NCI-H2107 treated with DMSO at 0.1 percent for 48 hours (cell line): ENCODE data around the gene PTGDS.

Experiments
- DNase-seq: peaks from one replicate; lab custom pipeline; 2025; ENCODE audit not compliant: unreplicated experiment; lab: John Stamatoyannopoulos, UW

Gene PTGDS

DNA sequence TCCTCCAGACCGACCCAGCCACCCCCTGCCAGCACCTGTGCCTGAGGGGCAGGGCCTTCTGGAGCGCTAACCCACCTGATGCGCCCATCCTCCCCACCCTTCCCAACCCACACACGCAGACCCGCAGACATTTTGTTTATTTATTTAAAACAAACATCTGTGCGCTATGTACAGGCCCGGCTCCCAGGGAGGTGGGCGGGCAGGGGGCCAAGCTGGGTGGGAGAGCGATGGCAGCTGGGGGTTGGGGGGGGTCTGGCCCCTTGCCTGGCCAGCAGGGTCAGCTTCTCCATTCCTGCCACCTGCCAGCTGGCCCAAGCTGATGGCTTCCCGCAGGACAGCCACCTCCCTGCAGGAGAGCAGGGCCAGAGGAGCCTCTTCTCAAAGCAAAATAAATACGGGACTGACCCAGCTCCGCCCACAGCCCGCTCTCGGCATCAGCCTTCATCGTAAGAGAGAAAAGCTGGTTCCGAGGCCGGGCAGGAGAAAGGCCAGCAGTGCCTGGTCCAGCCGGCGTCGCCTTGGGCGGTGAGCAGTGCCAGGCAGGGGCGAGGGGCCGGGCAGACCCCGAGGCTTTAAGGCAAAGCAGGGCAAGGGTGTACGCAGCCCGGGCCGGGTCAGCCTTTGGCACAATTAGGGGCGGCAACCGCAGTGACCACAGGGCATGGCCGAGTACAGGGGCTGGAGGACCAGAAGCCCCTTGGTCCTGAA lies 30.0 kb downstream of the PTGDS start:
- DNase-seq, result no peak

DNA sequence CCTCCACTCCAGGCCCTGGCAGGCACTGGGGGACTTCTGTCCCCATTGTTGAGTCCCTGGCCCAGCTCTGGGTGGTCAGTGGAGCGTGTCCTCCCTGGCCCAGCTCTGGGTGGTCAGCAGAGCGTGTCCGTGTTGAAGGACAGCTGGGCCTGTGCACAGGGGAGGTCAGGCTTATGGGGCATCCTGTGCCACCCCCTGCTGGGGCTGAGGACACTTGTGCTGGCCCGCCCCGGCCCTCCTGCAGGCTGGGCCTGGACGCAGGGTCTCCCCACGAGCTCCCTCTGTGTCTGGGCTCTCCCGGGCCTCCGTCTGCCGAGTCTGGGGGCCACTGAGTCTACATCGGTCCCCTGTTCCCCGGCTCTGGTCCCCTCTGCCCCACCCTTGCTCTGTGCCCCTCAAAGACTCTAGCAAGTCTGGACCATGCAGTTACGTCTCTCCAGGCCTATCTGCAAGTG lies 30.5 kb downstream of the PTGDS start:
- no peak for DNase-seq

DNA sequence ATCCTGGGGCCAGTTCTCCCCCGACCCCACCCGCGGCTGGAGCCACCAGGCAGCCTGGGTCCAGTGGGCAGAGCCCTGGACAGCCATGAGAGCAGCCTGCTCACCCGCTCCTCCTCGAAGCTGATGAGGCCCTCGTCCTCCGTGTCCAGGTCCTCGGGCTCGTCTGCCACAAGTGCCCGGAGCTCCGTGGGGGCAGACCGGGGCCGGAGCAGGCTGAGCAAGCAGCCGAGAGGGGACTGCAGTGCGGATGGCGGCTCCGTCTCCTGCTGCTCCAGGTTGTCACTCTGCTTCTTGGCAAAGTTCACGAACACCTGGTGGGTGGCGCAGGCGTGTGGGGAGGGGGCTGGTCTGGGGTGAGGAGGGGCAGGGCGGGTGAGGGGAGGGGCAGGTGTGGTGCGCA lies 31.0 kb downstream of the PTGDS start:
- no peak for DNase-seq

DNA sequence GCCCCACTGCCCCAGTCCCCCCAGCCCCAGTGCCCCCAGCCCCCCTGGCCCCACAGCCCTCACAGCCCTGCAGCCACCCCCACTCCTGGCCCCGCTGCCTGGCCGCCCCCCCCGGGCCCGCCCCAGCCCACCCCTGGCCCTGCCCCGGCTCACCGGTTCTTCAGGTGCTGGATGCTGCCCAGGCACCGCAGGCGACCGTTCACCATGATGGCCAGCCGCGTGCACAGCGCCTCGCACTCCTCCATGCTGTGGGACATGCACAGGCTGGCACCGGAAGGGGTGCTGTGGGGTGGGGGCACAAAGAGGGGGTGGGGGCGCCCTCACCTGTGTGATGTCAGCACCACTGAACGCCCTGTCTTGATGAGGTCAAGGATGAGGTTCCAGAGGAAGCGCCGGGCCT lies 31.9 kb downstream of the PTGDS start:
- no peak for DNase-seq

DNA sequence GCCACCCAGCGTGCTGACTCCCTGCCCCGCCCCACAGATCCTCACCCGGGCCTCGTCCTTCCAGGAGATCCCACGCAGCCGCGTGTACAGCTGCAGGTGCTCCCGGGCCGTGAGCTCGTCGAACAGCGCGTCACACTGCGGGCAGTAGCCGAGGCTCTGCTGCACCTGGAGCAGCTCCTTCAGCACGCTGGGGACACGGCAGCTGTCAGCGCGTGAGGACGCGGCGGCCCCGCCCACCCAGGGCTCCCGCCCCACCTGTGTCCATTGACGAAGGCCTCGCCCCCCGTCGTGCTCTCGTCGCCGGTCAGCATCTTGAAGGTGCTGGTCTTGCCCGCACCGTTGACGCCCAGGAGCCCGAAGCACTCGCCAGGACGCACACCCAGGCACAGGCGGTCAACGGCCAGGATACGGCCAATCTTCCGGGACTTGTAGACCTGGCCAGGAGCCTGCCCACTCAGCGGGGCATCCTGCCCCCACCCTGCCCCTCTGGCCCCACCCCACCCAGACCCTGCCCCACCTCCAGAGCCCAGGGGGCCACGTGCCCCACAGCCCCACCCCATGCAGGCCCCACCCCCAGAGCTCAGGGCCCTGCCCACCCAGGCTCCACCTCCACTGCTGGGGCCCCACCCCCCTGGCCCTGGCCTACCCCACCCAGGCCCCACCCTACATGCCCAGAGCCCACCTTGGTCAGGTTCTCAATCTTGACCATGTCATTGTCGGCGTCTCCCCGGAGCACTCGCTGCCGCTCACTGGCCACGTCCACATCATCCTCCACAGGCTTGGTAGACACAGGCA lies 32.8 kb downstream of the PTGDS start:
- DNase-seq, result no peak

DNA sequence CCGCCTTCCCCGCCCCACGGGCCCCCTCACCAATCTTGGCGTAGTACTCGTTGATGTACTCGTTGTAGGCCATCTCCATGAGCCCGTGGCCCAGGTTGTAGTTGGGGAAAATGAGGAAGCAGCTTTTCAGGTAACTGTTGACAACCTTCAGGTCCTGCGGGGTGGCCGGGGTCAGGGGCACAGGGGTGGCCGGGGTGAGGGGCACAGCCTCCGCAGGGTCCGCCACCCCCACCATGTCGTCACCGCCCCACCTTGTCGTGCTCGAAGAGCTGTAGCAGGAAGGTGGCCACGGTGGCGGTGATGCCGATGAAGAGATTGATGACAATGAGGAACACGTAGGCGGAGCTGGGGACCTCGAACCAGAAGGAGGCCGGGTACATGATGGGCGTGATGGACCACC lies 33.9 kb downstream of the PTGDS start:
- DNase-seq, result no peak

DNA sequence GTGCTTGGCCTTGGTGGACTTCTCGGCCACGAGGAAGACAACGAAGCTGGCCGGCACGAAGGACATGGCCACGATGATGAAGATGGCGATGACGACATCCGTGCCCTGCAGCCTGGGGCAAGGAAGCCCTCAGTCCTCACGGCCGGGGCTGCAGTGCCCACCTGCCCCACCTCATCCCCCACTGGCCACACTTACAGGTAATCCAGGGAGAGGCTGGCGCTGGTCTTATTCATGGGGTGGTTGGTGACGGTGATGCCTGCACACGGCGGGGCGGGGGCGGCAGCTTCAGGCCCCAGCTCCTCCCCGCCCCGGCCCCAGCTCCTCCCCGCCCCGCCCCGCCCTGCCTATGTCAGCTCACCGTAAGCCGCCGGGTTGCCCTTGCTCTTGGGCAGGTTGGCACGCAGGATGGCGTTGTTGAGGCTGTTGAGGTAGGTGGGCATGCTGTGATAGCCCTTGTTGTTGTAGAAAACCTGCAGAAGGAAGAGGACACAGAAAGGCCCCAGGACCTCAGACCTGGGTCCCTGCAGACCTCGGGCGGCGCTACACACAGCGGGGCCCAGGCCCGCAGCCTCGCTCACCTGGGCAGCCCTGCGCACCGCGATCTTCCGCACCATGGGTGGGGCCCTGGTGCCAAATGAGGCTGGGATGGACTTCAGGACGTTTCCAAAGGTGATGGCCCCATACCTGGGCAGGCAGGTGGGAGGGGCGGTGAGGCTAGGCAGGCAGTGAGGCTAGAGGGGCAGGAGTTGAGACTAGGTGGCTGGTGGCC lies 34.8 kb downstream of the PTGDS start:
- DNase-seq, result no peak

DNA sequence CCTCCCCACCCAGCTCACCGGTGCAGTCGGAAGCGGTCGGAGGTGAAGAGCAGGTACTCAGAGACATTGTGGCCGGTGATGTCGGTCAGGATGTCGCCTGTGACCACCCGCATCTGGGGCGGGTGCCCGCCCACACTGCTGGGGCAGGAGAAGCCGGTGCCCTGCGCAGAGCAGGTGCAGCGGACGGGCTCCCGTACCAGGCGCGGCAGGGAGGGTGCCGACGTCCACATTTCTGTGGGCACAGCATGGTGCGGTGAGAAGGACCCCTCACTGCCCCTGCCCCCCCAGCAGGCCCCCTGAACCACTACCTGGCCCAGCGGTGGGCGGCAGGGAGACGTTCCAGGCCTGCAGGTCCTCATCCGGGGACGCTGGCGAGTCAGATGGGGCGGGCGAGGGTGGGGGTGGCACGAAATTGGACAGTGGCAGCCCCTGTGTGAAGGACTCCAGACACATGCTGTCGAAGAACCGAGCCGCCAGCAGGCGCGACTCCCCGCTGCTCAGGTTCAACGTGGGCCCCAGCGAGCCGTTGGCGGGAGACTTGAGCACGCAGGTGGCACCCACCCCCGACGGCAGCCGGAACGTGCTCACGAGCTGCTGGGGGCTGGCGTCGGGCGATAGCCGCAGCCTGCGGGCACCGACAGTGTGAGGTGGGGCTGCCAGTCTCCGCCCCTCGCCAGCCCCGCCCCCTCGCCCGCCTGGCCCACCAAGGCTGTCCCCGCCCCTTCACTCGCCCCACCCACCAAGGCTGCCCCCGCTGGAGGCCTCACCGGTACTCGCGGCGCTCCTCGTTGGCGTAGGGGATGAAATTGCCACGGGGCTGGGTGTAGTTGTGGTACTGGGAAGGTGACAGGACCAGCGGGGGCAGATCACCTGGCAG lies 35.6 kb downstream of the PTGDS start:
- DNase-seq, result no peak

DNA sequence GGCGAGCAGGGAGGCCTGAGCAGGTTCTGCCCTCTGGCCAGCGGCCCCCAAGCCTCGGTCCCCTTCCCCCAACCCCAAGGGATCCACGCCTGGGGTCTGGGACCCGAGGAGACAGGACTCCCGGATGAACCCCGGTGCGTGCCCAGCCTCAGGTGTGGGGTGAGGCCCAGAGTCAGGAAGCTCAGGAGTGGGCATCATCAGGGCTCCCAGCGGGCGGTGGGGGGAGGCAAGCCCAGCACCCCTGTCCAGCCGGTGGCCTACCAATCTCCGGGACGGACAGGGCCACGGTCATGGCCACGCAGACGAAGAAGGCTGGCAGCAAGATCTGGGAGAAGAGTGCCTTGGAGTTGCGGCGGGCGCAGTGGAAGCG lies 36.3 kb downstream of the PTGDS start:
- no peak for DNase-seq

DNA sequence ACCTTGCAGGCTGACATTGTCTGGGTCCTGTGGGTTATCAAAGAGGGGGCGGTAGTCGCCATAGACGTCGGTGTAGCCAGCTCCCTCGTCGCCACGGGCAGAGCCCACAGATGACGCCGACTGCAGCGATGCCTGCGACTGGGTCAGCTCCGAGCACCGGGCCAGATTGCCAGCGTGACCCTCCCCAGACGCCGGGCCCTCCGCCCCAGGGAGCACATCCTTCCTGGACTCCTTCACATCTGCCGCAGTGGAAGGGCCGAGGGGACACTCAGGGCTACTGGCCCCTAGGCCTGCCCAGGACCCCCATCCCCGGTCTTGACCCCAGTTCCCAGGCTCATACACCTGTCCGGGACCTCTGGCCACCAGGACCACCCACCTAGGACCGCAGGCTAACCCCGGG lies 36.9 kb downstream of the PTGDS start:
- no peak for DNase-seq

DNA sequence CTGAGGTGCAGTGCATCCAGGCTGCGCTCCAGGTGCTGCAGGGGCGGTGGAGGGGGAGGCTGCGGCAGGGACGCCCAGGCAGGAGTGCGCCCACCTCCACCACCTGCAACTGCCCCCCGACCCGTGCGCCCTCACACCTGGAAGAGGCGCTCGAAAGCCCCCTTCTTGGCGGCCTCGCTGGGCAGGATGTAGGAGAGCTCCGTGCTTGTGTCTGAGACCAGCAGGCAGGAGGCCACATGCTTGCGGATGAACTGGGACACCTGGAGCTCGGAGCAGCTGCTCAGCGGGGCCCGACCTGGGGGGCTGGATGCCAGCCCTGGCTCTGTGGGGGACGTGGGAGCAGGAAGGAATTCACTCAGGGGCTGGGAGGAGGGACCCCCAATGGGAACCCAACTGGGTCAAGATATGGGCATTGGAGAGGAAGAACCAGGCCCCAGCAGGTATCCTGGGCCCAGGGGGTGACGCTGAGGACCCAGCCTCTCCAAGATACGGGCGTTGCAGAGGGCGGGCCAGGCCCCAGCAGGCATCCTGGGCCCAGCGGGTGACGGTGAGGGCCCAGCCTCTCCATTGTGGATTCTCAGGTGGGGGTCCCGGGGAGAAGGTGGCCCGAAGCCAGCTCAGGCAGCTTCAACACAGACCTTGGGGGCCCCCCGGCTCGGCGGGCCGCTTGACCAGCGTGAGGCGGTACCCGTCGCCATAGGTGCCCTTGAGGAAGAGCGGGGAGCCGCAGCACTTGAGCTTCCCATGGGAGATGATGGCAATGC lies 37.7 kb downstream of the PTGDS start:
- no peak for DNase-seq

DNA sequence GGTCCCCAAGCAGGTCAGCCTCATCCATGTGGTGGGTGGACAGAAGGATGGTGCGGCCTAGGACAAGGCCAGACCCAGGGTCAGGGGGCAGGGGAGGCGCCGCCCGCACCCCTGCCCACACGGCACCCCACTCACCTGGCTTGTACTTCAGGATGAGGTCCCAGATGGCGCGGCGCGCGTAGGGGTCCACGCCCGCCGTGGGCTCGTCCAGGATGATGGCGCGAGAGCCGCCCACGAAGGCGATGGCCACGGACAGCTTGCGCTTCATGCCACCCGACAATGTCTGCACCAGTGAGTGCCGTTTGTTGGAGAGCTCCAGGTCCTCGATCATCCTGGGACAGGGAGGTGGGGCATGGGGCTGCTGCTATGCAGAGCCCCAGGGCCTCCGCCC lies 38.2 kb downstream of the PTGDS start:
- DNase-seq, result no peak

DNA sequence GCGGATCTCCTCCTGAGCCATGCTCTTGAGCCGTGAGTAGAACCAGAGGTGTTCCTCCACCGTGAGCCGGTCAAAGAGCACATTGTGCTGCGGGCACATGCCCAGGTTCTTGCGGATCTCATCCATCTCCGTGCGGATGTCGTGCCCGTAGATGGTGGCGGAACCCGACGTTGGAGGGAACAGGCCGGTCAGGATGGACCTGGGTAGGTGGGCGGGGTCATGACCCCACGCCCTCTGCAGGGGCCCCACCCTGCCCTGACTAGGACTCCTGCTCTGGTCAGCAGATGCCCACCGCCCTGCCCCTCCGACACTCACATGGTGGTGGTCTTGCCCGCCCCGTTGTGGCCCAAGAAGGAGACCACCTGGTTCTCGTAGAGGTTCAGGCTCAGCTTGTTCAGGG lies 38.7 kb downstream of the PTGDS start:
- DNase-seq, result no peak

DNA sequence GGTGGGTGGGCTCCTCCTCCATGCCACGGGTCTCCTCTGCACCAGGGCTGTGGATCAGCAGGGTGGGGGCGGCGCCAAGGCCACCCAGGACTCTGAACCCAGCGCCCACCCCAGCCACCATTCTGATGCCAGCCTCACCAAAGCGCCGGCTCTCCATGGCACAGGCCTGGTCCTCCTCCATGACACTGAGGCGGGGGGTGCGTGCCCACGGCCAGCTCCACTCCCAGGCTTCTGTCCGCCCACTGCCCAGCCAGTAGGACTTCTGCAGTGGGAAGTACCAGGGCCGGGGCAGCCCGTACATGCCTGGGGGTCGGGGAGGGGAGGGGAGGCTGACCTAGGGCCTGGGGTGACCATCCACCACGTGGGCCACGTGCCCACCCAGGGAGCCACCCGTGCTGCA lies 39.1 kb downstream of the PTGDS start:
- DNase-seq, result no peak

DNA sequence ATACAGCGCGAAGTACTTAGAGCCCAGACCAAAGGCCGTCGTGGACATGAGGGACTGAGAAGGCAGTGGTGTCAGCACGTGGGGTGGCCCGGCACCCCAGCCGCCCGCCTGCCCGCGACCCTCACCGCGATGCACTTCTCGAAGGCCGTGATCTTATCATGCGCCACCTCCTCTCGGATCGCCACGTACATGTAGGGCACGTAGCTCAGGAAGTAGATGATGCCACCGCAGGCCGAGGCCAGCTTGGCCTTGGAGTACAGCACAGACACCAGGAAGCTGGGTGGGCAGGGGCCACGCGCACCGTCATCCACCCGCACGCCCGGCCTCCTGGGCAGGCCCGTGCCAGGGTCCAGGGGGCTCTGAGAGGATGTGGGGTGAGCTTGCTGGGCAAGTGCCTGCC lies 39.8 kb downstream of the PTGDS start:
- no peak for DNase-seq

DNA sequence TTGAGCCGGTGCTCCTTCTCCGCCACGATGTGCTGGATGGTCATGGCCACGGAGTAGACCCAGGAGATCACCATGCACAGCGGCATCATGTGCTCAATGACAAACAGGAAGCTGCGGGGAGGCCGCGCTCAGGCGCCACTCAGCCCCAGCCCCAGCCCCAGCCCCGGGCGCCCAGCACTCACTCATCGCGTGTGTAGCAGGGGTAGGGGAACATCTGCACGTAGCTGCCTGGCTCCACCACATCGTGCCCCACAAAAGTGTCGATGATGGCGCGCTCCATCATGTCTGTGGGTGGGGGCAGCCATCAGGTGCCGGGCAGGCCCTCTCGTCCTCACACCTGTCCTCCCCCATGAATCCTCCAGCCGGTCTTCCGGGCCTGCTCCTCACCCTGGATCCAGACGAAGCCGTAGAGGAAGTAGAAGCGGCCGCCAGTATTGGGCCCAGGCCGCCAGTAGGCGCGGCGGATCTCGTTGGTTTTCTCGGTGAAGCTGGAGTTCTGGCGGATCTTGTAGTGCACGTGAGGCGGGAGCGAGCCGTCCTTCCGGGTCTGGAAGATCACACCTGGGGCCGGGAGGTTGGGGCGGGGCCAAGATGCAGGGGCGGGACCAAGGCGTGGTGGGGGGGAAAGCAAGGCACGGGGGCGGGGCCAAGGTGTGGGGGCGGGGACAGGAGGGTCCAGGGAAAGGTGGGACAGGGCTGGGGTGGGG lies 40.6 kb downstream of the PTGDS start:
- DNase-seq, result no peak

DNA sequence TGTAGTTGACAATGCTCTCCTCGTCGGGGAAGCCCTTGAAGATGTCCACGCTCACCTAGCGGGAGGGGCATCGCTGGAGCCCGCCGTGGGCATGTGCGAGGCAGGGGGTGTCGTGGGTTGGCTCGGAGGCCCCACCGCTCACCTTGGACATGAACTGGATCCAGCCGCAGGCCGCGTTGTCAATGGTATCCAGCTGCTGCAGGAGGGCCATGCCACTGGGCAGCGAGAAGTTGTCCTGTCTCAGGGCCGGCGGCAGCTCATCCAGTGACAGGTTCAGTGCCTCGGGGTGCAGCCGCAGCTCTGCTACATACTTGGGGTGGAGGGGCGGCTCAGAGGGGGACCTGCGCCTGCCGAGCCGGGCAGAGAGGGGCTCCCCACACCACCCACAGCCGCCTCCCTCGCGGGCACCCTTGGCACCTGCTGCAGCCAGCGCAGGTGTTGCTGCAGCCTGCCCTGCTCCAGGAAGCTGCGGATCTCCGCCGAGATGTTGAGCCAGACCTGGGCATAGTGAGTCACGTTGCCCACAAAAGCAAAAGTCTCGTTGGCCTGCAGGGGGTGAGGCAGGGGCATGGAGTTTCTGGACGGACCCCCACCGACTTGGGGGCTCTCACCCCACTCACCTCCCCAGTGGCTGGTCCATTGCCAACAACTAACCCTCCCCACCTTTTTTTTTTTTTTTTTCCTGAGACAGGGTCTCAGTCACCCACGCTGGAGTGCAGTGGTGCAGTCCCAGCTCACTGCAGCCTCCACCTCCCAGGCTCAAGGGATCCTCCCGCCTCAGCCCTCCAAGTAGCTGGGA lies 41.7 kb downstream of the PTGDS start:
- no peak for DNase-seq

DNA sequence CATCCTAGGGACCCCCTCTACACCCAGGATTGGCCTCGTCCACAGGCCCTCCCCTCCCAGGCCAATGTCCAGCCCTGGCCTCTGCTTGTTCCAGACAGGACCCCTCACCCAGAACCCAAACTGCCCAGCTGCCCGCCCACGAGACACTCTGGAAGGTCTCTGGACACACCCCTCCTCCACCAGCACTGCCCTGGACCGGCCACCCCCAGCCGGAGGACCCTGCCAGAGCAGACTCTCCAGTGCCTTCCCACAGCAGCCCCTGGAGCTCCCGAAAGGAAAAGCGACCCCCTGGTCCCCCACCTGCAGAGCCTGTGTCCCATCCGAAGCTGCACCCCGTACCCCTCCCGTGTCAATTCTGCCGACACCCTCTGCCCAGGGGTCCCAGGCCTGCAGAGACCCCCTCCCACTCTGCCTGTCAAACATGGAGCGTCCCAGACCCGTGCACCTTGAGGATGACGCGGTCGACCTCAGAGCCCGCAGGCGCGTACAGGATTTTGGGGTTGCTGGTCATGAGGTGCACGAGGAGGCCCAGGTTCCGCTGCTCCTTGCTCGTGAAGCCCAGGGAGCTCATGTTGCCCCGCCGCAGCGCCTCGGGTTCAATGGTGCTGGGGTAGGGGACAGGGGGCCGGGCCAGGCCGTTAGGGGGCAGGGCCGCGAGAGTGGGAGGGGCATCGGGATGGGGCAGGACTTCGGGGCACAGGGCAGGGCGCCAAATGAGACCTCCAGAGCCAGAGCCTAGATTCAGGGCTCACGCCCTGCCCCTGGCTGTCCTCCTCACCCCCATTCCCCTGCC lies 42.8 kb downstream of the PTGDS start:
- DNase-seq, result no peak
